Measurements from ENCODE around the gene TRMT44. TPM values are rescaled to one million over a fixed set of nuclear protein-coding genes. Genes with fewer than 3 reads are reported as not detected.

TRMT44 gene, protein sequence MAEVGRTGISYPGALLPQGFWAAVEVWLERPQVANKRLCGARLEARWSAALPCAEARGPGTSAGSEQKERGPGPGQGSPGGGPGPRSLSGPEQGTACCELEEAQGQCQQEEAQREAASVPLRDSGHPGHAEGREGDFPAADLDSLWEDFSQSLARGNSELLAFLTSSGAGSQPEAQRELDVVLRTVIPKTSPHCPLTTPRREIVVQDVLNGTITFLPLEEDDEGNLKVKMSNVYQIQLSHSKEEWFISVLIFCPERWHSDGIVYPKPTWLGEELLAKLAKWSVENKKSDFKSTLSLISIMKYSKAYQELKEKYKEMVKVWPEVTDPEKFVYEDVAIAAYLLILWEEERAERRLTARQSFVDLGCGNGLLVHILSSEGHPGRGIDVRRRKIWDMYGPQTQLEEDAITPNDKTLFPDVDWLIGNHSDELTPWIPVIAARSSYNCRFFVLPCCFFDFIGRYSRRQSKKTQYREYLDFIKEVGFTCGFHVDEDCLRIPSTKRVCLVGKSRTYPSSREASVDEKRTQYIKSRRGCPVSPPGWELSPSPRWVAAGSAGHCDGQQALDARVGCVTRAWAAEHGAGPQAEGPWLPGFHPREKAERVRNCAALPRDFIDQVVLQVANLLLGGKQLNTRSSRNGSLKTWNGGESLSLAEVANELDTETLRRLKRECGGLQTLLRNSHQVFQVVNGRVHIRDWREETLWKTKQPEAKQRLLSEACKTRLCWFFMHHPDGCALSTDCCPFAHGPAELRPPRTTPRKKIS
- 4.9 to 7.2 TPM (median 6.1 TPM) in 5 replicates for total RNA-seq (2022; extraction: Qiagen RNA extraction; ENCODE audit: low read depth)

GRCh38 chr4:8440492-8441311 is at the start of gene TRMT44, which contains the start of gene ACOX3:
Gene TRMT44, plus strand, starts transcription at chr4:8440777. Its CDS starts 46 bp downstream, at chr4:8440823.
Gene ACOX3, minus strand, starts transcription at chr4:8440723. Its CDS starts 24,202 bp downstream, at chr4:8416521.

Other genes starting within 250 kb of the TRMT44 start
- gene SH3TC1, start 241.5 kb upstream of the TRMT44 start, total RNA-seq (2022; extraction: Qiagen RNA extraction; ENCODE audit: low read depth), result 10.7 to 23.0 TPM (median 16.2 TPM) in 5 replicates
- 12.6 to 21.9 TPM (median 19.9 TPM) in 5 replicates for gene HTRA3, start 171.0 kb upstream of the TRMT44 start, total RNA-seq (2022; extraction: Qiagen RNA extraction; ENCODE audit: low read depth)
- 7.8 to 11.0 TPM (median 9.7 TPM) in 5 replicates for gene ACOX3, start 54 bp upstream of the TRMT44 start, total RNA-seq (2022; extraction: Qiagen RNA extraction; ENCODE audit: low read depth)
- gene GPR78, start 139.6 kb downstream of the TRMT44 start, total RNA-seq (2022; extraction: Qiagen RNA extraction; ENCODE audit: low read depth), result 0.16 TPM in 1 of 5 replicates, not detected in the others
- gene CPZ, start 152.0 kb downstream of the TRMT44 start, total RNA-seq (2022; extraction: Qiagen RNA extraction; ENCODE audit: low read depth), result 0.12 to 0.28 TPM (median 0.15 TPM) in 5 replicates

Measured in A549 treated with ZK216348 at 1 μM for 4 hours (cell line).